ENCODE results near the gene CELSR1. TPM values are rescaled to one million over a fixed set of nuclear protein-coding genes. Genes with fewer than 3 reads are reported as not detected.
"Not testable (repeated sequence)": the region's sequence is repeated elsewhere in the genome, so short reads cannot be mapped to it uniquely, and the experiment has no call there.

The CELSR1 gene
- polyA plus RNA-seq, 4 donors = 4.4 to 27.6 (median 24.8) TPM

DNA sequence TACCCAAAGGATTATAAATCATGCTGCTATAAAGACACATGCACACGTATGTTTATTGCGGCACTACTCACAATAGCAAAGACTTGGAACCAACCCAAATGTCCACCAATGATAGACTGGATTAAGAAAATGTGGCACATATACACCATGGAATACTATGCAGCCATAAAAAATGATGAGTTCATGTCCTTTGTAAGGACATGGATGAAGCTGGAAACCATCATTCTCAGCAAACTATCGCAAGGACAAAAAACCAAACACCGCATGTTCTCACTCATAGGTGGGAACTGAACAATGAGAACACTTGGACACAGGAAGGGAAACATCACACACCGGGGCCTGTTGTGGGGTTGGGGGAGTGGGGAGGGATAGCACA, 21.3 kb downstream of the CELSR1 start:
- DNase-seq (ENCODE audit: low read depth in 4 of 4, low spot score in 3 of 4) = not testable (repeated sequence)

DNA sequence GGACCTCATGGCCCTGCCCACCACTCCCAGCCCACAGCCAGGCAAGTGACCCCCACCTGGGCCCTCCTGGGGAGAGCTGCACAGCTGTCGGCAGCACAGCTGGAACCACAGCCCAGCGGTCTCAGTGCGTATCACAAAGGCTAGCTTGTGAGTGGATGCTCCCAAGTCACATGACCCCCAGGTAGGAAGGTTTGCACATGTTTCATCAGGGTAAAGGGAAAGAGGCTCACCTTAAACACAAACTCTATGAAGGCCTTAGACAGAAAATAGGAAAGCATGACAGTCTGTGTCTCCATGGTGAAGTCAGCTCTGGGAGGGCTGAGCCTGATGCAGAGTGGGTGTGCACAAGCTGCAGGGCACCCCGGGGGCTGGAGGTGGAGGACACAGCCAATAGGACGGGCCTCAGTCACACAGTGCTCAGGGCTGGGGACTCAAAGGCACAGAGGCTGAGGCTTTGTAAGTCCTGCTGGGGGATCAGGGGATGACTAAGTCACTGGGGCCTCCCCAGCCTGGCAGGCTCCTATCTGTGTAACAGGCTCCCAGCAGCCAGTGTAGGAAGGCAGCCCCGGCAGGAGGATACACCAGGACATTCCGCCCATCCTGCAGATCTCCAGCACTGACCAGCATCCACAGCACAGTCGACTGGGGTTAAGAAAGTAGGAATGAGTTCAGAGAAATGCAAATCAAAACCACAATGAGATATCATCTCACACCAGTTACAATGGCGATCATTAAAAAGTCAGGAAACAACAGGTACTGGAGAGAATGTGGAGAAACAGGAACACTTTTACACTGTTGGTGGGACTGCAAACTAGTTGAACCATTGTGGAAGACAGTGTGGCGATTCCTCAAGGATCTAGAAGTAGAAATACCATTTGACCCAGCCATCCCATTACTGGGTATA, 22.0 kb downstream of the CELSR1 start:
- DNase-seq (ENCODE audit: low read depth in 4 of 4, low spot score in 3 of 4) = no peak

DNA sequence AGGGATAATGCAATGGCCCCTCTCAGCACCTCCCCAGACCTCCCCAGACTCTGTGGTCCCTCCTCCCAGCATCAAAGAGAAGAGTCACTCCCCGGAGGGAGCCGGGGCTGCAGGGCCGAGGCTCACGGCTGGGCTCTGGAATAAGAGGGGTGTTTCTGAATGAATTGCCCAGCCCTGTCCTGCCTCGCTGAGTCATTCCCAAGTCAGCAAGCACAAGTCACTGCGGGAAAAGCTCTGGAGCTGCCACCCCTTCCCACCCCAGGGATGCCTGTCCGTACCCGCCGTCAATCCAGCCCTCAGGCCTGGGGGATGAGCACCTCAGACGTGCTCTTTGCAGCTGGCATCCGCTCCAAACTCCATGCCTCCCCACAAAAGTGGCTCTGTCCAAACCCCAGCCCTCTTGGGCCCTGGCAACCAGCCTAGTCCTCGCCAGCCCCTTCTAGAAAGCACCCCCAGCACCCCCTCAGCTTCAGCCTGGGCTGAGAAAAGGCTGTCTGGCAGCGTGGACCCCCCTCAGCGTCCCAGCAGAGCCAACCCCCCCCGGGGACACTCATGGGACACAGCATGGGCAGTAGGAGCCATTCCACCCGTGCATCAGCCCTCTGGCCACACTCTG, 22.7 kb downstream of the CELSR1 start:
- no peak for DNase-seq (ENCODE audit: low read depth in 4 of 4, low spot score in 3 of 4)

DNA sequence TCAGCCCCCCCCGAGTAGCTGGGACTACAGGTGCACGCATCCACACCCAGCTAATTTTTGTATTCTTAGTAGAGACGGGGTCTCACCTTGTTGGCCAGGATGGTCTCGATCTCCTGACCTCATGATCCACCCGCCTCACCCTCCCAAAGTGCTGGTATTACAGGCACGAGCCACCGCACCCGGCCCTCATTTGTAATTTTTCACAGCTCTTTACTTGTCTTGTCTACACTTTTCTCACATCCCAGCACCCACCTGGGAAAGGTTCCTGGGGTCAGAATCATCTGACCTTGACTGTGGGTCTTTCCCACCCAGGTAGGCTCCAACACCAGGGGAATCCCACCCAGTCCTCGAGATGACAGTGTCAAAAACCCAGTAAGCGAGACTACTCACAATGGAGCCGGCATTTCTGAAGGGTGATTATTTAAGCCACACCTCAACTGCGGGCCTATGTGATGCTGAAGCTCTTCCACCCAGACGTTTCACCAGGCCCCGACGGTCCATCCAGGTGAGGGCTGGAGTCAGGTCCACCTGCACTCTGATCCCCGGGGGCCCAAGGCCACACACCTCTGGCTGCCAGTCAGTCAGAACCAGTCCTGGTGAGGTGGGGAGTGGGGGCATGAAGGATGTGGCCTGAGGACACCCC, 23.4 kb downstream of the CELSR1 start:
- DNase-seq (ENCODE audit: low read depth in 4 of 4, low spot score in 3 of 4) = no peak

DNA sequence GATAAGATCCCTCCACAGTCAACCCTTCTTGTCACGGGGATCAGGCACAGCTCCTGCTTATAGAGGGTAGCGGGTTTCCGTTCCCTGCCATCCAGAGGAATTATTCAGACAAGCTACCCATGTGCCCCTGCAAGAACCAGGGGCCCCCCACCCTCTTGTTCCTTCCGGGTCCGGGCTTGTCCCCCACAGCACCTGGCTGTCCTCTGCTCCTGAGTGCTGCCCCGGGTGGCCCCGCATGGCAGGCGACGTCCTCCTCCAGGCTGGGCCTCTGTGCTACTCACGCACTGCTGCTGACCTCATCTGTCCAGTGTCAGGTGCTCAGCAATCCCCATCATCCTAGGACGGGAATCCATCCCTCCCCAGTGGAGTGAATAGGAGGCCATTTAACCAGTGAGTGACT, 24.7 kb downstream of the CELSR1 start:
- DNase-seq (ENCODE audit: low read depth in 4 of 4, low spot score in 3 of 4) = no peak

DNA sequence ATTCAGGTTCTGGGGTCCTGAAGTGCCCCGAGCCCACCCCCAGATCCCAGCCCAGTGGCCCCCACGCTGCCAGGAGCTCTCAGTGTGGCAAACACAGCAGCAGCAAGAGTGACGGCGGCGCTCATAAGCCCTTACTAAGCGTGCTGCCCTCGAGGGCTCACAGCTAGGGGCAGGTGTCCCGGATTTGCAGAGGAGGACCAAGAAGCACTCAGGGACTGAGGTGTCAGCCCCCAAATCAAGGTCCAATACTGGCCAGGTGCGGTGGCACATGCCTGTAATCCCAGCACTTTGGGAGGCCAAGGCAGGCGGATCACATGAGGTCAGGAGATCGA, 25.4 kb downstream of the CELSR1 start:
- DNase-seq (ENCODE audit: low read depth in 4 of 4, low spot score in 3 of 4) = no peak

DNA sequence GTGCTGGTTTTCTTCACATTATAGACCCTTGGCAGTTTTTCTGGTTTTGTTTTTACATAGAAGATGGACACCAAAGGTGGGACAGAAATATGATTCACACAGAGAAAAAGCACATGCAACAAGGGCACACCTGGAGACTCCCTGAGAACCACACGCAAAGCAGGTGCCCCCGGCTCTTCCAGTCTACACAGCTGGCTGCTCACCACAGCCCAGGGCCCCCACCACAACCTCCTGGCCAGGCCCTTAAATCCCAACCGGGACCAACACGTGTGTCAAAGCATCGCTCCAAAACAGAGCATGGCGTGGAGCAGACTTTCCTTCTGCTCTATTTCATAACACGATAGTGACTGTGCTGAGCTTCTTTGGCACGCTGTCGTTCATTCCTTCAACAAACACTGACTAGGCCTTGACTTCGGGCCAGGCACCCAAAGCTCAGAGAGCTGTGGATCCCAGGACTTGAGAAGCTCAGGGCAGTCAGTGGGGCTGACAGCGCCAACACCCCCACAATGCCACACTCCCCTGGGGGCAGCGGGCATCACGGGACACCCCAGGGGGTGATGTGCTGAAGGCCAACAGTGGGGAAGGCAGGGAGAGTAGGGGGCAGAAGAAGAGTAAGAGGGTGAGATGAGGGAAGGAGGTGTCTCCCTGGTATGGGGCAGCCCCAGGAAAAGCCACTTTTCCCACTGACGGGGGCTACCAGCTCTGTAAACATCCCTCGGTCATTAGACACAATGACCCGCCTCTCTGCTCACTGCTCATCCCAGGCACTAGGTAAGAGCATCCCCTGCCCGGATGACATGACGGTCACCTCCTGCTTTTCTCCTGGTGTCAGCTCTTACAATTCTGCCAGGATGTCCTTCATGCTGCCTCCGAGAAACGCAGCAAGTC, 26.0 kb downstream of the CELSR1 start:
- DNase-seq (ENCODE audit: low read depth in 4 of 4, low spot score in 3 of 4) = no peak

DNA sequence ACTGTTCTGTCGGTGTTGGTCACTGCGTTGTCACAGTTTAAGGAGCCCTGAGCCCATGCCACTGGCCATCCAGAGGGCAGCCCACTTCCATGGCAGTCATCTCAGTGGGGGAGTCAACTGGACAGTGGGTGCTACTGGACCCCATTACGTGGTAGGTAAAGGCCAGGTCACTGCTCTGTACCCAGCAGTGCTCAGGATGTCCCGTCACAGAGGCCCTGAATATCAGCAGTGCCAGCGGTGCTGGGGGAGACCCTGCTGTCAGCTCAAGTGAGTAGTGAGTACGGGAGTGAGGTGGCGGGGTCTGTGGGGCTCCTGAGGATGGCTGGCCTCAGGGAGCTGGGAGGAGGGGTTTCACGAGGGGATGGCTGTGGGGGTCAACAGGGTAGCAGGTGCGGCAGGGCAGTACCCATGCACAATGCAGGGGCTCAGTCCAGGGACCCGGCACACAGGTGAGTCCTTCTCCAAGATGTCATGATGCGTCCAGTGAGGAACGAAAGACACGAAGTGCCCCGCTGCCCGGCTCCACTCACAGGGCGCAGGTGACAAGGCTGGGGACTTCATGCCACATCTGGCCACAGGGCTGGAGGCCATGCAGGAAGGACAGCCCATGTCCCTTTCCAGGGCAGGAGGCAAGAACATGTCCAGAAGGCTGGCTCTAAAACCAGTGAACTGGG, 27.9 kb downstream of the CELSR1 start:
- DNase-seq (ENCODE audit: low read depth in 4 of 4, low spot score in 3 of 4) = no peak

DNA sequence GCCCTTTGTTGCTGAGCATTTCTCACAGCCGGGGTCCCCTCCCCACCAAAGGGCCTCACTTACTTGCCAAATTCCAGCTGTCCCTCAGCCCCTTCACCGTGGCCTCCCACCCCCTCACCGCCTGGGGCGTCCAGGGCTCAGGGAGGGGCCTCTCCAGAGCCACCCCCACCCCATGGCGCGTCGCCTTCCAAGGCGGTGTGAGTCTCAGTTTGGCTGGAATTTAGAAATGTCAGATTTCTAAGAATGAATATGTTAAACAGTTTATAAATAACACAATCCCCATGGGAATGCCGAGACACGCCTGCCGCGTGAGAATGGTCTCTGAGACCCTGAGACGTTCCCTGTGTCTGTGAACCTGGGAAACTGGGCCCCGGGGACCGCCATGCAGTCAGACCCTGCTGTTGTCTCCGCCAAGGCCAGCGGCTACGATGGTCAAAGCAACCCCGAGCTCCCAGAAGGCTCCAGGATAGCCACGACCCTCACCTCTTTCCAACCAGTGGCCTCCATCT, 28.9 kb downstream of the CELSR1 start:
- no peak for DNase-seq (ENCODE audit: low read depth in 4 of 4, low spot score in 3 of 4)

DNA sequence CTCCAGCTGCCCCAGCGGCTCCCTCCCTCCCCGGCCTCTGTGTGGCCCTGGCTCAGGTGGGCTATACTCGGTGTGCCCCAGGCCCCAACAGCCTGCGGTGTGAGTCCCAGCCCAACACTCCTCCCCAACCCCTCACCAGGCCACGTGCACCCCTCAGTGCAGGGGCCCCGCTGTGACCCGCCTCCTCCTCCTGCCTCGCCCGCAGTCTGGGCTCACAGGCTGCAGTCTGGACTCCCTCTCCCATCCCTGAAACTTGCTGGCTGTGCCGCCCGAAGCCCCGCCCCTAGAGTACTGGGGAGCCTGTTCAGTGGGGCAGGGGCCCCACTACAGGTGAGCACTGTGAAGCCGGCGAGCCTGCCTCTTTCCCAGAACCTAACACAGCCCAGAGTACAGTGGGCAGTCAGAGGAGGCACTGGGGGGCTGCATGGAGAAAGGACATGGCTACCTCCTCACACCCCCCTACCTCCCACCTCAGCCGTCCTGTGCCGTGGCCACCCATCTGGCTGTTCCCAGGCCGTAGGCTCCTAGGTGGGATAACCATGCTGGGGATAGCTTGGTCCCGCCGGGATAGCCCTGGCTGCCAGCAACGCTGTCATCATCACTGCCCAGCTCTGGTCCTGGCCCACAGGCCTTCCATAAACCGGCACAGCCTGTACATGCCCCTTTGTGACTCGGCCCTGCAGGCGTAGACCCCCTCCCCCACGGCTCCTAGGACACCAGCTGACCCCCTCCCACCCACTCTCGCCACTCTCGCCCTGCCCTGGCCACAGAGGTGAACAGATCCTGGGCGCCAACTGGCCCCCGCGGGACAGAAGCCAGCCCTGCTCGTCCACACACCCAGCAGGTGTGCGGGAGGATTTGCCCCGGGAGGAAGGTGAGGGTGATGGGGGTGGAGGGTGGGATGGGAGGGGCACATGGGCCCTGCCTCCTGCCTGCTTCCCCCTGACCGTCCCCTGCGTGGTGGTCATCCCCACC, 29.7 kb downstream of the CELSR1 start:
- DNase-seq (ENCODE audit: low read depth in 4 of 4, low spot score in 3 of 4) = no peak

DNA sequence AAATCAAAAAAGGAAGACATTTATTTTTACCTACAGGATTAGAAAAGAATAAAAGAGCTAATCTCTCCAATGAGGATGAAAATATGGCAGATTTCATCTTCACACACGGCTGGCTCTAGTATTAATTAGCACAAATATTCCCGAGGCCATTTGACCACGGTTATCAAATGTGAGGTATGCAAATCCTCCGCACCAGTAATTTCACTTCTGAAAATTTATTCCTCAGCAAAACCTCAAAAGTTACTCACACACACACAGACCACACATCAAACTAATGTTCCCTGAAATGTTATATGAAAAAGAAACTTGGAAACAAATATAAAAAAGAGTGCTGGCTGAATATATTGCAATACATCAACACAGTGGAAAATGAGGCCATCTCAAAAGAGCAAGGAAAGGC, 32.8 kb downstream of the CELSR1 start:
- DNase-seq (ENCODE audit: low read depth in 4 of 4, low spot score in 3 of 4) = no peak

DNA sequence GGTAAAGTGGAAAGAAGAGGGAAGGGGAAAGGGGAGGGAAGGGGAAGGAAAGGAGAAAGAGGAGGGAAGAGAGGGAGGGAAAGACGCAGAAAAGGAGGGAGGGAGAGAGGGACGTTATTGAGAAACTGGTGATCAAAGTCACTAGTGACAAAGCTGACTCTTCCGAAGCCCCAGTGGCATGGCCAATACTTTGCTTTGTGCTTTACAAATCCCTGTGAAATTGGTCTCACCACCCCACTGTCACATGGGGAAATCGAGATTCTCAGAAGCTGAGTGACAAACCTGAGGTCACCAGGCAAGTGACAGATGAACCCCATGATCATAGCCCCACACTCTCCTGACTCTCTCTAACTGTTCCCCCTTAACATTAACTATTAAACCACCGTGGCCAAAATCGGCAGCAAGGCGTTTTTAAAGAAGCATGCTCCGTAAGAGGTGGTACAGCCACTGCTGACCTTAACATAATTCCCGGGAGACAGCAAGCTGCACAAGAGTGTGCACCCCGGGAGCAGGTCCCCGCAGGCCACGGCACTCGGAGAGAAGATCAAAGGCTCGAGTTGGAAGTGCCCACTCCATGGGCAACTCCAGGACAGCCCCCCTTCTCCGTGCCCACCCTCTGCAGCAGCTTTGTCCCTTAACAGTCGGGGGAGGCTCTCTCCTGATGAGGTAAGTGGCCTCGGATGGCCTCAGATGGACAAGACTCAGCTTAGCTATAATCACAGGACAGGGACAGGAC, 34.8 kb downstream of the CELSR1 start:
- no peak for DNase-seq (ENCODE audit: low read depth in 4 of 4, low spot score in 3 of 4)

DNA sequence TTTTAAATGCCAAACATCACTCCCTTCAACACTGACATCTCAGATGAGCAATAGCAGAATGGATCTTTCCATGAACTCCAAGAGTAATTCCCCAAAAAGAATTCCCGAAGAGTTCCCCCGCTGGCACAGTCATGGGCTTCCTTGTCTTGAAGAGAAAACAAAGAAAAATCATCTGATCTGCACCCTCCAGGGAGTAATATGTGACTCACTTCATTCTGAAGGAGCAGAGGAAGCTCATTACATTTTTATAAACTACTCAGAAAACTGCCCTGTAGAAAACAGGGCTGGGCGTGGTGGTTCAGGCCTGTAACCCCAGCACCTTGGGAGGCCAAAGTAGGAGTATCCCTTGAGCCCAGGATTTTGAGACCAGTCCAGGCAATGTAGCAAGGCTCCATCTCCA, 35.7 kb downstream of the CELSR1 start:
- no peak for DNase-seq (ENCODE audit: low read depth in 4 of 4, low spot score in 3 of 4)

DNA sequence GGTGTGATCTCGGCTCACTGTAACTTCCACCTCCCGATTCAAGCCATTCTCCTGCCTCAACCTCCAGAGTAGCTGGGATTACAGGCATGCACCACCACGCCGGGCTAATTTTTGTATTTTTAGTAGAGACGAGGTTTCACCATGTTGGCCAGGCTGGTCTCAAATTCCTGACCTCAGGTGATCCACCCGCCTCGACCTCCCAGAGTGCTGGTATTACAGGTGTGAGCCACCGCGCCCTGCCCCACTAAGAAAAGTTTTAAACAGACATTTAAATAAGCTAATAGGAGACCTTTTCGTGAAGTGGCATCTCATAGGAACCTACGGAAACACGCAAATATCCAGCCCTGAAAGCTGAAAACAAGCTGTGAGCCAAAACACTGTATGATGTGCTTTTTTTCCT, 36.2 kb downstream of the CELSR1 start:
- not testable (repeated sequence) for DNase-seq (ENCODE audit: low read depth in 4 of 4, low spot score in 3 of 4)

DNA sequence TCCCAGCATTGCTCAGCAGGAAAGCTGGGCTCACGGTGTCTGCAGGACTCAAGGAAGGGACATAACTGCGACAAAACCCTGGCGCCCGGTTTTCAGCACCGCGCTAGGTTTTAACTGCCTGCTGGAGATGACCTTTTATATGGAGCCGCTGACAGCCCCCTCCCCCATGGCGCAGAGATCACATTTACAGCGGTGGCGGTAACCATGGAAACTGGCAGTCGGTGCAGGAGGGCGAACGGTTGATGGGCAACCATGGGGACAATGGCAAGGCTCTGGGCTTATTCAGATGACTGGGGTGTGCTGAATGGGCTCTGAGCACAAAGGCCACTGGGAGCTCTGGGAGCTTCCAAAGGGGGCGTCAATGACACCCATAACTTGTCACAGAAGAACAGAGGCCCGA, 37.2 kb downstream of the CELSR1 start:
- DNase-seq (ENCODE audit: low read depth in 4 of 4, low spot score in 3 of 4) = peak in 3 of 4 donors; percentile 42 to 58 (median 45)

DNA sequence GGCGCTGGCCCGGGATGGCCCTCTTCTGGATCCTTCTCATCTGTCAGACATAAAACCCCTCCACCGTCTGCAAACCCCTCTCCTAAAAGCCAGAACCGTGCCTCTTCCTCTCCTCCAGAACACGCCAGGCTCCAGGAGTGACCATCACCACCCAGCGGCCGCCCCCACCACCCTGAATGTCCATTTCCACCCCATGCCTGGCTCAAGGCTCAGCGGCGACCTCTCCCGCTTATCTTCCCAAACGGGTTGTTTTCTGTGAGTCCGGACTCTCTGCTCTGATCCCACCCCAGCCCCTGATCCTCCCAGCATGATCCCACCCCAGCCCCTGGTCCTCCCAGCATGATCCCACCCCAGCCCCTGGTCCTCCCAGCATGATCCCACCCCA, 37.6 kb downstream of the CELSR1 start:
- no peak for DNase-seq (ENCODE audit: low read depth in 4 of 4, low spot score in 3 of 4)

DNA sequence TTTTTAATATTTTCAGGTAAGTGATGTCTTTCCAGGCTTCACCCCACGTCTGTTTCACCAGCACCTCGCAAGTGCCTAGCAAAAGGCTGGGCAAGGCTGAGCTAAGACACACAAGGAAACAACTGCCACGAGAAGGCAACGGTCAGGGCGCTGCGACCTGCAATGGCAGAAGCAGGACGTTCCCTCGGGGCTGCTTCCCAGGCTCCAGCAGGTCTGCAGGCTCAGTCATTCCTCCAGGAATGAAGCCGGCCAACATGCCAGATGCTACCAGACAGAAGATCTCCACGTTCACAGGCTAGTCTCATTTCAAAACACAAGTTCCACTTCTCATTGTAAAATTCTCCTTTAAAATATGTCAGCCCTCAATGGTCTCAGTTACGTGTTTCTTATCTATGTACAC, 45.5 kb downstream of the CELSR1 start:
- DNase-seq (ENCODE audit: low read depth in 4 of 4, low spot score in 3 of 4) = no peak

DNA sequence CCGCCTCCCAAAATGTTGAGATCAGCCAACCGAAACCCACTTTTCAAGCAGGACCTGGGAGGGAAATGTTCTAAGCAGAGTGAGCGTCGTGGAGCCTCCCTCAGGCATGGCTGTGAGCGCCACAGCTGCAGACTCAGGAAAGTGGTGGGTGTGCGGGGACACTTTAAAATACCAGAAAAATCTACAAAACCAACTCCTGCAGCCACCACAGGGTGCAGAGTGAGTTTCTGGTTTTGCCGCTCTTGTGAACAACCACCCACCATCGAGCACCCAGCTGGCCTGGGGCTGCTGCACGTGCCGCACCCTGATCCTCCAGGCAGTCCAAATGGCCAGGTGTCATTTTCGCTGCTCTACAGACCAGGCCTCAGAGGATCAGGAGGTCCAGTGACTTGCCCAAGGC, 46.9 kb downstream of the CELSR1 start:
- no peak for DNase-seq (ENCODE audit: low read depth in 4 of 4, low spot score in 3 of 4)

Measured in left renal pelvis (tissue), 4 donors.